ENCODE measurements around the gene MX2.
"Not testable (repeated sequence)": the region's sequence is repeated elsewhere in the genome, so short reads cannot be mapped to it uniquely, and the experiment has no call there.

- not testable (repeated sequence) for TF ChIP-seq CTCF, POLR2A (IDR thresholded peaks at IDR 0.05)
Observed at GRCh38 chr21:41417505-41417904, 55.7 kb downstream of the MX2 start.

Measured in adrenal gland (tissue), 5 donors.